T-cell (primary cell): ENCODE results near the gene UGT2B11. TPM values are rescaled to one million over a fixed set of nuclear protein-coding genes. Genes with fewer than 3 reads are reported as not detected.
"Not testable (repeated sequence)": the region's sequence is repeated elsewhere in the genome, so short reads cannot be mapped to it uniquely, and the experiment has no call there.

Source experiments
- ATAC-seq, 4 experiments: fragments of 200-7000 bp in 3 of 4; fragments of 150-1000 bp in 1 of 4; cut with Tn5 transposase; replicated peaks in 1 of 4; 1 replicate in 3 of 4; 2 replicates in 1 of 4; pipeline ENCODE4 v1.10.0; 2021; ENCODE audit warnings: moderate library complexity in 3 of 4, mild to moderate bottlenecking in 2 of 4, moderate number of reproducible peaks in 1 of 4
- CTCF ChIA-PET, 2 donors: fragments of 300-600 bp; sonication (Branson Sonifier 250); formaldehyde crosslinking; loops; one replicate each; lab custom pipeline; 2022; ENCODE audit warnings: antibody characterized with exemption in 2 of 2; lab: Charles Lee
- POLR2A ChIA-PET, 2 donors: fragments of 300-600 bp; sonication (Branson Sonifier 250); formaldehyde crosslinking; loops; one replicate each; lab custom pipeline; 2022; ENCODE audit warnings: antibody characterized with exemption in 2 of 2; lab: Charles Lee
- DNase-seq, 35 experiments: peaks; one replicate each; pipeline versions ENCODE4 v3.0.0 to v3.0.0-alpha.2; 2013 to 2023
- H3K27ac ChIP-seq: one replicate; pipeline ENCODE4 v1.5.1; 2013; ENCODE audit warnings: low read length
- H3K27me3 ChIP-seq, 2 experiments: replicated peaks in 1 of 2; 1 replicate in 1 of 2; 2 replicates in 1 of 2; pipeline versions ENCODE4 v1.6.1 to v1.7.0; 2013; ENCODE audit warnings: low read length in 1 of 2, mixed read lengths in 1 of 2; ENCODE audit not compliant: control insufficient read depth in 2 of 2, insufficient read depth in 2 of 2; ENCODE audit errors: extremely low read depth in 1 of 2
- H3K36me3 ChIP-seq, 2 donors: 1 replicate in 1 of 2; 2 replicates in 1 of 2; pipeline versions ENCODE4 v1.6.1 to v1.7.0; 2013; ENCODE audit warnings: low read length in 1 of 2; ENCODE audit not compliant: control insufficient read depth in 2 of 2, insufficient read depth in 1 of 2; ENCODE audit errors: extremely low read depth in 1 of 2
- H3K4me1 ChIP-seq, 2 experiments: 1 replicate in 1 of 2; 2 replicates in 1 of 2; pipeline versions ENCODE4 v1.6.1 to v1.7.0; 2013; ENCODE audit warnings: low read length in 2 of 2, mixed read lengths in 1 of 2; ENCODE audit not compliant: insufficient read depth in 2 of 2, control insufficient read depth in 1 of 2; ENCODE audit errors: extremely low read depth in 1 of 2
- H3K4me3 ChIP-seq, 2 donors: 1 replicate in 1 of 2; 2 replicates in 1 of 2; pipeline versions ENCODE4 v1.5.1 to v1.7.0; 2013; ENCODE audit warnings: mild to moderate bottlenecking in 2 of 2, low read length in 1 of 2, moderate library complexity in 1 of 2; ENCODE audit not compliant: control insufficient read depth in 1 of 2; ENCODE audit errors: extremely low read depth in 1 of 2
- H3K9me3 ChIP-seq: 2 replicates; pipeline ENCODE4 v1.7.0; 2013
- H3K27ac Mint-ChIP-seq, 2 donors: one replicate each; pipeline ENCODE4 v1.8.0; 2020 to 2021; ENCODE audit warnings: mild to moderate bottlenecking in 2 of 2, mixed read lengths in 2 of 2
- H3K27me3 Mint-ChIP-seq, 2 donors: one replicate each; pipeline ENCODE4 v1.8.0; 2021 to 2022; ENCODE audit warnings: mixed read lengths in 2 of 2
- H3K36me3 Mint-ChIP-seq: one replicate; pipeline ENCODE4 v1.8.0; 2021; ENCODE audit warnings: mixed read lengths
- H3K4me1 Mint-ChIP-seq, 3 donors: one replicate each; pipeline ENCODE4 v1.8.0; 2020 to 2022; ENCODE audit warnings: mixed read lengths in 3 of 3, mild to moderate bottlenecking in 1 of 3
- H3K4me3 Mint-ChIP-seq, 3 donors: one replicate each; pipeline ENCODE4 v1.8.0; 2020 to 2022; ENCODE audit warnings: mild to moderate bottlenecking in 3 of 3, mixed read lengths in 3 of 3, moderate library complexity in 3 of 3
- H3K9me3 Mint-ChIP-seq, 3 donors: one replicate each; pipeline ENCODE4 v1.8.0; 2020 to 2022; ENCODE audit warnings: mixed read lengths in 3 of 3
- WGBS: methylation state at CpG from one replicate; pipeline ENCODE4 v1.1.5; 2013; ENCODE audit warnings: missing lambda C conversion rate; ENCODE audit not compliant: insufficient coverage; 5-methylcytosine and 5-hydroxymethylcytosine counted together
- total RNA-seq, 35 experiments: library from RNA in 6 of 35; stranded (reverse) in 6 of 35; fragments of 120-200 nt in 1 of 35; gene quantifications; one replicate each; pipeline versions ENCODE4 v1.2.1 to v1.2.4 and lab custom pipeline; 2013 to 2026

UGT2B11 gene
- total RNA-seq = not detected
- not detected for total RNA-seq (2013)
- total RNA-seq (lab: John Stamatoyannopoulos, UW) = 0 reads per million in 29 experiments

DNA sequence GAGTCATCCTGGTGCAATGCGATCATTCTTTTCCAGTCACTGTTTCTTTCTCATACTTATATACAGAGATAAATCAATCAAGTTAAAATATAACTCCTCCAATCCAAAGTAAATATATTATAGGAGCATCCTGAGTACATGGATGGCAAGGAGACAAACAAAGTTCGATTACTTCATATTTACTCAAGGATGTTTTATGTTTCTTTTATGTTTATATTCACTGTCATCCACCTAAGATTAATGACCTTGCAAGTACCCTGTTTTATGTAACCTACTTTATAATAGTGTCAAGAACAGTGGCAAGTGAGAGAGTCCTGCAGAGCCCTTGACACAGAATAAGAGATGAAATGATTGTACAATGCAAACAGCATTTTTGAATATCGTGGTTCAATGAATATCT lies at the start of gene UGT2B11:
Gene UGT2B11, minus strand, starts transcription at position 33 of the 400 bp plus-strand sequence. Its CDS starts 26 bp downstream, at position 7.
- H3K36me3 Mint-ChIP-seq = no peaks in the 10 kb centered on the region
- H3K27me3 Mint-ChIP-seq = peaks cover 0 to 3% of the 10 kb centered on the region in 2 donors
- no peaks in the 10 kb centered on the region for H3K9me3 Mint-ChIP-seq
- H3K4me3 Mint-ChIP-seq = no peak within 1 kb of the TSS
- Histone ChIP-seq H3K4me1 (no peaks in the 10 kb centered on the region), H3K9me3 (no peaks in the 10 kb centered on the region), H3K4me3 (no peak within 1 kb of the TSS), H3K36me3 (no peaks in the 10 kb centered on the region), H3K27me3 (no peaks in the 10 kb centered on the region), H3K27ac (no peak within 1 kb of the TSS)
- POLR2A ChIA-PET = no interaction called here
- no peak for DNase-seq
- no peak for ATAC-seq
- no peak within 1 kb of the TSS for H3K27ac Mint-ChIP-seq
- no peaks in the 10 kb centered on the region for H3K4me1 Mint-ChIP-seq
- CTCF ChIA-PET = no interaction called here
- WGBS = no CpG with 5 or more reads among the region's 3 CpGs

DNA sequence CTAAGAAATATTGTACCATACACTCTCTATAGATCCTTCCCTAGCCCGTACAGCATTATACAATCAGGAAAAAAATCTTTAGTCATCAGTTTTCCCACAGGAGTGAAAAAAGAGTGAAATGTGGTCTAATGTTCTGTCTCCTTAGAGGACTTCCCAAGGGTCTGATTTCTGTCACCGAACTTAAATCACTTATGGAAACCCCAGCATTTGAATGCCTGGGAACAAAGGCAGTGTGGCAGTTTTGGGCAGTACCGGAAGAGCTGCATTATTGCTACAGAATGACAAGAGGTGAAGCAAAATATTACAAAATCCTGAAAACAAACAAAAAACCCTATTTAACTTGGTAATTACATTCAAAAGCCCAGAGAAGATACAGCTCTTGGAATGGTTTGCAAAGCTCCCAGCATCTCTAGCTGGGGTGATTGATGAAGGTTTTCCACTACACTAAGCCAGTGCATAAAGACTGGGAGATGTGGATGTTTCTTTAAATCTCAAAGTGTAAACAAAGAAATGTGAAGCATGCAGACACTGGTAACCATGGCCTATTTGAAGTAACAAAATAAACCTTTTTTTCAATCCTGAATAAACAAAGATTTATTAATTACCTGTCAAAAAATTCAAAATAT lies 38.7 kb upstream of the UGT2B11 start:
- CTCF ChIA-PET, H3K9me3 ChIP-seq, ATAC-seq, POLR2A ChIA-PET, H3K36me3 ChIP-seq, DNase-seq, H3K27ac ChIP-seq, H3K4me1 ChIP-seq, H3K4me3 Mint-ChIP-seq, H3K4me1 Mint-ChIP-seq, H3K27ac Mint-ChIP-seq, H3K9me3 Mint-ChIP-seq, H3K27me3 Mint-ChIP-seq, H3K36me3 Mint-ChIP-seq, H3K4me3 ChIP-seq, H3K27me3 ChIP-seq: not testable (repeated sequence)
- WGBS = no CpG with 5 or more reads among the region's 3 CpGs

DNA sequence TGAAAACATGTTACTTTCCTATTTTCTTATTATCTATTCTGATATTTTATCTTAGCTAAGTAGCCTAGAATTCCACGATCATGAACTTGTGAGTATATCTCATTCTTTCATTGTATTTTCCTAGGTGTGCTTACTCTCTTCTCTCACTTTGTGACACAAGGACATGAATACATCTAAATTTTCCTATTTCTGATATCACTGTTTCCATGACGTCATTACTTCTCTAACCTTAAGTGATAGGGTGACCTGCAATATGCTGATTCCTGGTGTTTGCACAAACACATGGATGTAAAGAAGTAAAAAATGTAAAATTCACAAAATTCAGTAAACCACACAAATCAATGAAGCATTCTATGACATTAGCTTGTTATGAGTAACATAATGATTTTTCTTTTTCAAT lies 36.3 kb upstream of the UGT2B11 start:
- H3K27me3 ChIP-seq, H3K36me3 ChIP-seq, H3K4me1 Mint-ChIP-seq, POLR2A ChIA-PET, H3K27me3 Mint-ChIP-seq, H3K9me3 ChIP-seq, DNase-seq, H3K4me3 Mint-ChIP-seq, H3K27ac ChIP-seq, H3K9me3 Mint-ChIP-seq, CTCF ChIA-PET, H3K4me3 ChIP-seq, H3K27ac Mint-ChIP-seq, H3K36me3 Mint-ChIP-seq, H3K4me1 ChIP-seq, ATAC-seq: not testable (repeated sequence)
- no CpG with 5 or more reads among the region's 2 CpGs for WGBS

DNA sequence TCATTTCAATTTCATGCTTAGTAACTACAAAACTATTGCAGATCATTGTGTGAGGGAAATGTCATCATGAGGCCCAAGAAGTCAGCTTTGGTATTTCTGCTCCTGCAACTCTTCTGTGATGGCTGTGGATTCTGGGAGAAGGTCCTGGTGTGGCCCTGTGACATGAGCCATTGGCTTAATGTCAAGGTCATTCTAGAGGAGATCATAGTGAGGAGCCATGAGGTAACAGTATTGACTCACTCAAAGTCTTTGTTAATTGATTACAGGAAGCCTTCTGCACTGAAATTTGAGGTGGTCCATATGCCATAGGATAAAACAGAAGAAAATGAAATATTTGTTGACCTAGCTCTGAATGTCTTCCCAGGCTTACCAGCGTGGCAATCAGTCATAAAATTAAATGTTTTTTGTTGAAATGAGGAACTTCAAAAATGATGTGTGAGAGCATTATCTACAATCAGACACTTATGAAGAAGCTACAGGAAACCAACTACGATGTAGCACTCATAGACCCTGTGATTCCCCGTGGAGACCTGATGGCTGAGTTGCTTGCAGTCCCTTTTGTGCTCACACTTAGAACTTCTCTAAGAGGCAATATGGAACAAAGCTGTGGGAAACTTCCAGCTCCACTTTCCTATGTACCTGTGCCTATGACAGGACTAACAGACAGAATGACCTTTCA lies 28.2 kb upstream of the UGT2B11 start:
- H3K4me1 Mint-ChIP-seq, CTCF ChIA-PET, H3K36me3 Mint-ChIP-seq, H3K27ac Mint-ChIP-seq, H3K27me3 ChIP-seq, H3K27ac ChIP-seq, H3K4me3 Mint-ChIP-seq, H3K27me3 Mint-ChIP-seq, ATAC-seq, H3K4me3 ChIP-seq, POLR2A ChIA-PET, H3K9me3 ChIP-seq, DNase-seq, H3K36me3 ChIP-seq, H3K4me1 ChIP-seq: not testable (repeated sequence)
- 40% methylated on average over 2 of the region's 3 CpGs for WGBS
- peaks cover 12 to 16% (median 16%) of the 10 kb centered on the region in 3 donors for H3K9me3 Mint-ChIP-seq

DNA sequence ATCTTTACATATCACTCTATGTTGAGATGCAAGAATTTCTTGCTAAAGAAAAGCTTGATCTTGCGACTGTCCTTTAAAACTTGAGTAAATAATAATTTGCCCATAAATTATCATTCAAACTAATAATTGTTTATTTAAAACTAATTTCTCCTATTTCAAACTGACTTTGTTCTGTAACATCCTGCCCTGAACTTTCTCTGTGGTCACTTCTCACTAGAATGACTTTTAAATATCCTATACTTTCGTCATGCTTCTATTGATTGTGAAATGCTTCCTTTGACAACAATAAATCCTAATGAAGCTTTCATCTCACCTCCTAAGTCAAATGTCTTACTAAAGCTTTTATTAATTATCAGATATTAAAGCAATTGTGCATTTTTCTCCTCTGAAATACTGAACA lies 27.2 kb upstream of the UGT2B11 start:
- no CpG with 5 or more reads among the region's 2 CpGs for WGBS
- H3K36me3 Mint-ChIP-seq, ATAC-seq, H3K27ac Mint-ChIP-seq, H3K27me3 Mint-ChIP-seq, H3K27ac ChIP-seq, H3K4me1 Mint-ChIP-seq, POLR2A ChIA-PET, H3K4me3 ChIP-seq, H3K4me3 Mint-ChIP-seq, DNase-seq, CTCF ChIA-PET, H3K4me1 ChIP-seq, H3K9me3 ChIP-seq, H3K36me3 ChIP-seq, H3K27me3 ChIP-seq: not testable (repeated sequence)
- H3K9me3 Mint-ChIP-seq = peaks cover 12 to 16% (median 13%) of the 10 kb centered on the region in 3 donors

DNA sequence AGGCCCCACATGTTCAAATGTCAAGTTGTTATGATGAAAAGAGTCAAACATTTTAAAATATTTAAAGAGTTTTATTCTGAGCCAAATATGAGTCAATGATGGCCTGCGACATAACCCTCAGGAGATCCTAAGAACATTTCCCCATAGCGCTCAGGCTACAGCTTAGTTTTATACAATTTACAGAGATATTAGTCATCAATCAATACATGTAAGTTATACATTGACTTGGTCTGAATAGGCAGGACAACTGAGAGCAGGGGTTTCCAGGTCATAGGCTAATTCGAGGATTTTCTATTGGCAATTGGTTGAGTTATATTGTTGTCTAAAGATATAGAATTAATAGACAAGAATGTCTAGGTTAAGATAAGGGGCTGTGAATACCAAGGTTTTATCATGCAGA lies 26.2 kb upstream of the UGT2B11 start:
- WGBS = no CpG with 5 or more reads among the region's 3 CpGs
- H3K27ac ChIP-seq, H3K36me3 Mint-ChIP-seq, H3K4me1 ChIP-seq, H3K4me3 ChIP-seq, ATAC-seq, H3K27ac Mint-ChIP-seq, H3K27me3 Mint-ChIP-seq, H3K27me3 ChIP-seq, DNase-seq, H3K4me1 Mint-ChIP-seq, H3K36me3 ChIP-seq, H3K4me3 Mint-ChIP-seq, CTCF ChIA-PET, POLR2A ChIA-PET, H3K9me3 ChIP-seq: not testable (repeated sequence)
- peaks cover 3 to 13% (median 9%) of the 10 kb centered on the region in 3 donors for H3K9me3 Mint-ChIP-seq
